LNCAP (cell line): ENCODE measurements around the gene RUNX3.

Experiments used
- TF ChIP-seq, protein P1 (sequence below): fragments of 450-650 bp; IDR thresholded peaks from 2 replicates; pipeline ENCODE4 v1.5.1; 2017; ENCODE audit warnings: mild to moderate bottlenecking

Gene RUNX3

DNA sequence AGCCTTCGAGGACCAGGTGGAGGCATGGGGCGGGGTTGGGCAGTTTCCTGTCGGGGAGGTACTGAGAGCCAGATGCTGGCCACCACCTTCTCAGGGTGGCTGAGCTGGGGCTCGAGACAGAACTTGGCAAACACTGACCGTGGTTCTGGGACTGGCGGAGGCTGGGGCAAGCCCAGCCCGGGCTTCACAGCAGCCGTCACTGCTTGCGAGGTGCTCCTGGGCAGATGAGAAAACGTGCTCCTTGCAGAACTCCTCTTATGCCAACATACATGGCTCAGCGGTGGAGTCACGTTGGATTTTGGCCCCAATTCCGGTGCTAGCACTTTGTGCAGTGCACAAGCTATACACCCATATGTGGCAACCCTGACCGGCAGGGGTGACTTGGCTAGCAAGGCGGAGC lies 69.2 kb downstream of the RUNX3 start:
- TF ChIP-seq, protein P1, sequence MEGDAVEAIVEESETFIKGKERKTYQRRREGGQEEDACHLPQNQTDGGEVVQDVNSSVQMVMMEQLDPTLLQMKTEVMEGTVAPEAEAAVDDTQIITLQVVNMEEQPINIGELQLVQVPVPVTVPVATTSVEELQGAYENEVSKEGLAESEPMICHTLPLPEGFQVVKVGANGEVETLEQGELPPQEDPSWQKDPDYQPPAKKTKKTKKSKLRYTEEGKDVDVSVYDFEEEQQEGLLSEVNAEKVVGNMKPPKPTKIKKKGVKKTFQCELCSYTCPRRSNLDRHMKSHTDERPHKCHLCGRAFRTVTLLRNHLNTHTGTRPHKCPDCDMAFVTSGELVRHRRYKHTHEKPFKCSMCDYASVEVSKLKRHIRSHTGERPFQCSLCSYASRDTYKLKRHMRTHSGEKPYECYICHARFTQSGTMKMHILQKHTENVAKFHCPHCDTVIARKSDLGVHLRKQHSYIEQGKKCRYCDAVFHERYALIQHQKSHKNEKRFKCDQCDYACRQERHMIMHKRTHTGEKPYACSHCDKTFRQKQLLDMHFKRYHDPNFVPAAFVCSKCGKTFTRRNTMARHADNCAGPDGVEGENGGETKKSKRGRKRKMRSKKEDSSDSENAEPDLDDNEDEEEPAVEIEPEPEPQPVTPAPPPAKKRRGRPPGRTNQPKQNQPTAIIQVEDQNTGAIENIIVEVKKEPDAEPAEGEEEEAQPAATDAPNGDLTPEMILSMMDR = no peak

DNA sequence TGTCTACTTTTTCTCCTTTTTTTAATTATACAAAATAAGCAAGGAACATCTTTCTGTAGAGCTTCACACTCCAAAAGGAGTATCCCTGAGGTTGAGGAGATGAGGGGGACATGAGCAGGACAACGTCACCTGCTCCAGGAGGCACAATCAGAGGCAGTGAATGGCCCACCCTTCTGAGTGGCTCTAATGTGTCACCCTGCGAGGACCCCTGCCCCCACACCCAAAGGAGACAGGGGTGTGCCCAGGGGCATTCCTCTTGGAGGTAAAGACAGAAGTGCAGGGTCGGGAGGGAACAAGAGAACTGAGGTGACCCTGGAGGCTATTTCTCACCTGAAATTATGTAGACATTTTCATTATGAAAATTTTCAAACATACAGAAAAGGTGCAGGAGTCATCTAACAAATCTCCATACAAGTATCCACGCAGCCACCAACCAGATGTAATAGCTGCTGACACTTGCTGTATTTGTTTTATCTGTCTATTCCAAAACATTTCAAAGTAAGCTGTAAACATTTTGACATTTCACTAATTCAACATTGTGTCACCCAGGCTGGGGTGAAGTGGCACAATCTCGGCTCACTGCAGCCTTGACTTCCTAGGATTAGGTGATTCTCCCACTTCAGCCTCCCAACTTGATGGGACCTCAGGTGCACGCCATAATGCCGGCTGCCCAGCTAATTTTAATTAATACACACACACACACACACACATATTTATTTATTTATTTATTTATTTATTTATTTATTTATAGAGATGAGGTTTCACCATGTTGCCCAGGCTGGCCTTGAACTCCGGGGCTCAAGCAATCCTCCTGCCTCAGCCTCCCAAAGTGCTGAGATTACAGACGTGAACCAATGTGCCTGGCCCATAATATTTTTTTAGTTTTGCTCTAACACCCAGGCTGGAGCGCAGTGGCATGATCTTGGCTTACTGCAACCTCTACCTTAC lies 70.7 kb downstream of the RUNX3 start:
- TF ChIP-seq, protein P1 = no peak

DNA sequence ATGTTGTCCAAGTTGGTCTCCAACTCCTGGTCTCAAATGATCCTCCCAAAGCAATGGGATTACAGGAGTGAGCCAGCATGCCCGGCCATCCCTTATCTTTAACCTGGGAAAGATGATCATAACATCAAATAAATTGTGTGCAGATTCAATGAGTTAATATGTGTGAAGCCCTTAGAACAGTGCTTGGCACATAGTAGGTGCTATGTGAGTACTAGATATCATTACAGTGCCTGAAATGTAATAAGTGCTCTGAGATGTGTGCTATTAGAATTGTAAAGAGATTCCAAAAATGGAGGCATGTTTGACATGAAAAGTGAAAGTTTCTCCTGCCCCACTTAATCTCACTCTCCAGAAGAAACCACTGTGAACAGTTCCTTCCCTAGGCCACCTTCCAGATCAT lies 71.8 kb downstream of the RUNX3 start:
- TF ChIP-seq, protein P1 = no peak

DNA sequence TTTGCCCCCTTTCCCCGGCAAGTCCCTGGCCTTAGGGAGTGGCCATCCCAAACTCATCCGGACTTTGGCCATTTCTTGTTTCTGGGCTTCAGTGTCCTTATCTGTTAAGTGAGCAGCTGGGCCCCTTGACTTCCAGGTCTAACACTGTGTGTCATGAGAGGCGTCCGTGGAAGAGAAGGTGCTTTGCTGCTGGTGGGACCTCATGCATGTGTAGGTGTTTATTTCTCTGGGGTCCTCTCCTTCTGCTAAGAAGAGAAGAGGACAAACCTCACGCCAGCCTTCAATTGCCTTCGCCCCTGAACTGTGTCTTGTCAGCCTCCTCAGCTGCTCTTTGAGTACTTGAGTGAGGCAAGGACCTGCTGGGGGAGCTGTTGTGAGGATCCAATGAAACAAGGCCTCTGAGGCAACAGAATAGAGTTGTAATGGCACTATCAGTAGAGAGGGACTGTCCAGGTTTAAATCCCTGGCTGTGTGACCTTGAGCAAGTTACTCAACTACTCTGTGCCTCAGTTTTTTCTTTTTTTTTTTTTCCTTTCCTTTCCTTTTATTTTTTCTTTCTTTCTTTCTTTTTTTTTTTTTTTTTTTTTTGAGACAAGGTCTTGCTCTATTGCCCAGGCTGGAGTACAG lies 72.5 kb downstream of the RUNX3 start:
- TF ChIP-seq, protein P1 = no peak

DNA sequence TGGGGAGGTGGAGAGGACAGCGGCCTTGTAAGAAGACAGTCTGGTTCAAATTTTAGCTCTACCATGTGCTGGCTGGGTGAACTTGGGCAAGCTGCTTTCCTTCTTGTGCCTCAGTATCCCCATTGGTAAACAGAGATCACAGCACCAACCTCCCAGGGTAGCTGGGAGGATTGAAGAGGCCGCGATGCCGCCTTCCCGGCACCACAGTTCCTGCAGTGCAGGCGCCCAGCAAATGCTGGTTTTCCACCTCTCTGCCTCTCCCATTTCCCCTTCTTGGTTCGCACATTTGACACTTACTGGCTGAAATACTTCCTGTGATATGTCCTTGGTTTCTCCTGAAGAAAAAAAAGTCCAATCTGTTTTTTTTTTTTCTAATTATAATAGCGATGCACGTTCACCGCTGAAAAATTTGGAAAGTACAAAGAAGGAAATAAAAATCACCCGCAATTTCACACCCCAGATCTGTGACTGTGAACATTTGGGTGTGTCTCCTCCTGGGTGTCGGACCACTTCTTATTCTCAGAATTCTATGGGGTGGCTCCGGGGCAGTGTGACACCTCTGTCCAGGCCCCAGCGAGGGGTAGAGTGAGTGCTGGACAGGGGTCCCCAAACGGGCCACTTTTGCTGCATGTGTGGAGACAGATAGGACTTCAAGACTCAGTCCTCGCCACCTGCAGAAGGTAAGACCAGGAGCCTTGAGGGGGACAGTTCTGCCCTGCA lies 73.1 kb downstream of the RUNX3 start:
- TF ChIP-seq, protein P1 = no peak

DNA sequence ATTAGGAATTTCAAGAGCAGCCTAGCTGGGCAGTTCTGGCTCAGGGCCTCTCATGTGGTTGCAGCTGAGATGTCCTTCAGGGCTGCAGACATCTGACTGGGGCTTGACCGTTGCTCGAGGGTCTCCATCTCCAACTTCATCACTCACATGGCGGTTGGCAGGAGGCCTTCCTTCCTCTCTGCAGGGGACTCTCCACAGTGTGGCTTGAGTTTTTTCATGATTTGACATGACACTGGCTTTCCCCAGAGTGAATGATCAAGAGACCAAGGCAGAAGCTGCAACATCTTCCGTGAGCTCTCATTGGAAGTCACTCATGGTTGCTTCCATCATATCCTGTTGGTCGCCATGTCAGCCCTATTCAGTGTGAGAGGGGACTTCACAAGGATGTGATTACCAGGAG lies 74.6 kb downstream of the RUNX3 start:
- TF ChIP-seq, protein P1 = no peak

DNA sequence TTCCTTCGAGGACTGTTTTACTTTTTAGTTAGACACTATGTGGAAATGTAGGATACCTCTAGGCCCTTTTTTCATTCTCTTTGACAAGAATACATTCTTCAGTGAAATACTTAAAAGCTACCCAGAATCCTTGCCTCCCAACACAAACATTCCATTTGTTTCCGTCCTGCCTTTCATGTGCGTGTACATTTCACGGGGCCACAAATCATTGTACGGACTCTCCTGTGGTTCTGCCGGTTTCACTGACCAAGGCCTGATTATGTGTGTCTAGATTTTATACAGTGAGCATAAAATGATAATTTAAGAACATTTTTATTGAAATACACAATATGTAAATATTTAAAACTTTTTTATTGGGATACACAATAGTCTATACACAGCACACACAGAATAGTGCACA lies 76.4 kb downstream of the RUNX3 start:
- TF ChIP-seq, protein P1 = no peak
